Peyer's patch (tissue), 4 donors: ENCODE data around the gene SDR42E1. TPM values are rescaled to one million over a fixed set of nuclear protein-coding genes. Genes with fewer than 3 reads are reported as not detected.
A peak's percentile ranks its signal among the peaks of the same experiment; 100 is the strongest.
"Not testable (repeated sequence)": the region's sequence is repeated elsewhere in the genome, so short reads cannot be mapped to it uniquely, and the experiment has no call there.

Experiments
- DNase-seq, 3 donors: peaks; one replicate each; pipeline ENCODE4 v3.0.0-alpha.2; 2017 to 2019
- H3K27ac ChIP-seq, 4 donors: fragments of 200-600 bp; sonication (generic); one replicate each; pipeline ENCODE4 v1.5.1; 2016 to 2019
- H3K27me3 ChIP-seq, 2 donors: fragments of 200-600 bp; sonication (generic); one replicate each; pipeline ENCODE4 v1.5.1; 2019
- H3K36me3 ChIP-seq, 3 donors: fragments of 200-600 bp; sonication (generic); one replicate each; pipeline ENCODE4 v1.5.1; 2016 to 2019
- H3K4me1 ChIP-seq, 4 donors: fragments of 200-600 bp; sonication (generic); one replicate each; pipeline ENCODE4 v1.5.1; 2016 to 2019
- H3K4me3 ChIP-seq, 4 donors: fragments of 200-600 bp; sonication (generic); 1 replicate in 3 of 4; 2 replicates in 1 of 4; pipeline ENCODE4 v1.5.1; 2016 to 2019; ENCODE audit warnings: mild to moderate bottlenecking in 1 of 4
- H3K9me3 ChIP-seq, 4 donors: fragments of 200-600 bp; sonication (generic); one replicate each; pipeline ENCODE4 v1.5.1; 2016 to 2019; ENCODE audit warnings: mild to moderate bottlenecking in 1 of 4
- POLR2A ChIP-seq, 2 donors: fragments of 450-650 bp; IDR thresholded peaks; one replicate each; pipeline ENCODE4 v1.5.1; 2017; ENCODE audit warnings: antibody characterized with exemption in 2 of 2, mild to moderate bottlenecking in 2 of 2, moderate library complexity in 2 of 2
- total RNA-seq, 4 donors: library from RNA; depleted of rRNA; stranded (reverse); fragments of >200 nt; gene quantifications; one replicate each; pipeline ENCODE4 v1.1.0, GENCODE V29; 2016
- TF ChIP-seq, protein P1 (sequence below), 6 experiments: fragments of 450-650 bp in 4 of 6; fragments of 200-600 bp in 2 of 6; sonication (generic) in 1 of 6; IDR thresholded peaks; one replicate each; pipeline ENCODE4 v1.5.1; 2017 to 2019; ENCODE audit warnings: antibody characterized with exemption in 6 of 6, mild to moderate bottlenecking in 3 of 6, moderate library complexity in 1 of 6

SDR42E1 gene
- total RNA-seq, 4 donors from 2014 or later, result 1.7 to 19.8 (median 17.1) TPM

DNA sequence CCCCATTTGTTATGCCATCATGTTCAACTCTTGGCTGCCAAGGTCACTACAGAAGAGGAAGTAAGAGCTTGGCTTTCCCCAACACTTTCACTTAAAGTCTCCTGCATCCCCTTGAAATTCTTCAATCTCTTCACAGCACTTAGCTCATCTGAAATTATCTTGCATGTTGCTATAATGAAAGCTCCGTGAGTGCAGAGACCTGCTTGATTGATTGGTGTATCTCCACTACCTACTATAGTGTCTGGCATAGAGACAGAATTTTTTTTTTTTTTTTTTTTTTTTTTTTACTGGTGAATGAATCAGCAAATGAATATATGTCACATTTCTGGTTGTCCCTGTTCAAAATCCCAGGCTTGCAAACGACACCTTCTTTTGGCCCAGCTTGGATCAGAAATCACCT, 1.9 kb upstream of the SDR42E1 start:
- no peak for DNase-seq
- H3K4me3 ChIP-seq, result no peak overlapping the region
- H3K4me1 ChIP-seq, result no peaks in the 10 kb centered on the region
- no peaks in the 10 kb centered on the region for H3K27me3 ChIP-seq
- TF ChIP-seq, protein P1, sequence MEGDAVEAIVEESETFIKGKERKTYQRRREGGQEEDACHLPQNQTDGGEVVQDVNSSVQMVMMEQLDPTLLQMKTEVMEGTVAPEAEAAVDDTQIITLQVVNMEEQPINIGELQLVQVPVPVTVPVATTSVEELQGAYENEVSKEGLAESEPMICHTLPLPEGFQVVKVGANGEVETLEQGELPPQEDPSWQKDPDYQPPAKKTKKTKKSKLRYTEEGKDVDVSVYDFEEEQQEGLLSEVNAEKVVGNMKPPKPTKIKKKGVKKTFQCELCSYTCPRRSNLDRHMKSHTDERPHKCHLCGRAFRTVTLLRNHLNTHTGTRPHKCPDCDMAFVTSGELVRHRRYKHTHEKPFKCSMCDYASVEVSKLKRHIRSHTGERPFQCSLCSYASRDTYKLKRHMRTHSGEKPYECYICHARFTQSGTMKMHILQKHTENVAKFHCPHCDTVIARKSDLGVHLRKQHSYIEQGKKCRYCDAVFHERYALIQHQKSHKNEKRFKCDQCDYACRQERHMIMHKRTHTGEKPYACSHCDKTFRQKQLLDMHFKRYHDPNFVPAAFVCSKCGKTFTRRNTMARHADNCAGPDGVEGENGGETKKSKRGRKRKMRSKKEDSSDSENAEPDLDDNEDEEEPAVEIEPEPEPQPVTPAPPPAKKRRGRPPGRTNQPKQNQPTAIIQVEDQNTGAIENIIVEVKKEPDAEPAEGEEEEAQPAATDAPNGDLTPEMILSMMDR (IDR thresholded peaks at IDR 0.05), result no peak
- no peak for TF ChIP-seq POLR2A (IDR thresholded peaks at IDR 0.05)
- peaks cover 0 to 8% (median 0%) of the 10 kb centered on the region in 3 donors for H3K36me3 ChIP-seq
- H3K9me3 ChIP-seq, result peaks cover 0 to 7% (median 0%) of the 10 kb centered on the region in 4 donors
- no peak overlapping the region for H3K27ac ChIP-seq

- H3K36me3 ChIP-seq, result peaks cover 0 to 8% (median 0%) of the 10 kb centered on the region in 3 donors
- no peaks in the 10 kb centered on the region for H3K27me3 ChIP-seq
- peak overlapping the region; percentile 61 to 80 (median 66) for H3K4me3 ChIP-seq
- peak overlapping the region in 3 of 4 donors; percentile 16 to 47 (median 43) for H3K27ac ChIP-seq
- DNase-seq, result no peak
- TF ChIP-seq, protein P1 (IDR thresholded peaks at IDR 0.05), result no peak
- TF ChIP-seq POLR2A (IDR thresholded peaks at IDR 0.05), result no peak
- H3K4me1 ChIP-seq, result no peaks in the 10 kb centered on the region
- peaks cover 0 to 7% (median 0%) of the 10 kb centered on the region in 4 donors for H3K9me3 ChIP-seq
Observed at GRCh38 chr16:82010649-82011048, 621 bp downstream of the SDR42E1 start.

DNA sequence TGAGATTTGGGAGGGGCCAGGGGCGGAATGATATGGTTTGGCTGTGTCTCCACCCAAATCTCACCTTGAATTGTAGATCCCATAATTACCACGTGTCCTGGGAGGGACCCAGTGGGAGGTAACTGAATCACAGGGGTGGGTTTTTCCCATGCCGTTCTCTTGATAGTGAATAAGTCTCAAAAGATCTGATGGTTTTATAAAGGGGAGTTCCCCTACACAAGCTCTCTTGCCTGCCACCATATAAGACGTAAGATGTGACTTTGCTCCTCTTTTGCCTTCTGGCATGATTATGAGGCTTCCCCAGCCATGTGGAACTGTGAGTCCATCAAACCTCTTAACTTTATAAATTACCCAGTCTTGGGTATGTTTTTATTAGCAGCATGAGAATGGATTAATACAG, 1.5 kb downstream of the SDR42E1 start:
- H3K27me3 ChIP-seq, H3K4me3 ChIP-seq: not testable (repeated sequence)

GRCh38 chr16:82008957-82009592, 2.2 kb downstream of the SDR42E1 start:
- H3K27ac ChIP-seq, result no peak overlapping the region
- H3K4me1 ChIP-seq, result peaks cover 0 to 5% (median 0%) of the 10 kb centered on the region in 4 donors
- H3K36me3 ChIP-seq, result peaks cover 0 to 8% (median 0%) of the 10 kb centered on the region in 3 donors
- H3K27me3 ChIP-seq, result no peaks in the 10 kb centered on the region
- no peak overlapping the region for H3K4me3 ChIP-seq
- no peak for TF ChIP-seq POLR2A (IDR thresholded peaks at IDR 0.05)
- TF ChIP-seq, protein P1 (IDR thresholded peaks at IDR 0.05), result no peak
- peaks cover 0 to 7% (median 0%) of the 10 kb centered on the region in 4 donors for H3K9me3 ChIP-seq
- DNase-seq, result no peak

More for the DNA sequence above, 1.5 kb downstream of the SDR42E1 start:
- H3K9me3 ChIP-seq, H3K4me1 ChIP-seq, H3K36me3 ChIP-seq, DNase-seq, H3K27ac ChIP-seq: not testable (repeated sequence)

DNA sequence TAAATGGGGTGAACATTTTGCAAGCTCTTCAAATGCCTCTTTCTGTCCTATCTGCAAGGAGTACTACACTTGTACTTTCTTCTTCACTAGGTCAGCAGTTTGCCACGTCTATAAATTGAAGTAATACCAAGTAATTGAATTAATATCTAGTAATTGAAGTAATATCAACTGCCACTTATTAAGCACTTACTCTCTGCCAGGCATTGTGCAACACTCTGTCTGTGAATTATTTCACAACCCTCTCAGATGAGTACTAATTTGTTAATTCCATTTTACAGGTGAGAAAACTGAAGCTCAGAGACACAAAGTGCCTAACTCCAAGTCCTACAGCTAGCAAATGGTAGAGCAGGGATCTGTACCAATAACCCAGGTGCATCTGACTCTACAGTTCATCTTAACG, 4.1 kb downstream of the SDR42E1 start:
- DNase-seq, result no peak
- peaks cover 0 to 5% (median 0%) of the 10 kb centered on the region in 4 donors for H3K4me1 ChIP-seq
- H3K27ac ChIP-seq, result peak overlapping the region in 1 of 4 donors; percentile 51
- TF ChIP-seq, protein P1 (IDR thresholded peaks at IDR 0.05), result peak in 1 of 6 experiments; percentile 18
- no peak for TF ChIP-seq POLR2A (IDR thresholded peaks at IDR 0.05)
- peaks cover 0 to 8% (median 0%) of the 10 kb centered on the region in 3 donors for H3K36me3 ChIP-seq
- H3K9me3 ChIP-seq, result peaks cover 0 to 7% (median 0%) of the 10 kb centered on the region in 4 donors
- H3K4me3 ChIP-seq, result no peak overlapping the region
- no peaks in the 10 kb centered on the region for H3K27me3 ChIP-seq

DNA sequence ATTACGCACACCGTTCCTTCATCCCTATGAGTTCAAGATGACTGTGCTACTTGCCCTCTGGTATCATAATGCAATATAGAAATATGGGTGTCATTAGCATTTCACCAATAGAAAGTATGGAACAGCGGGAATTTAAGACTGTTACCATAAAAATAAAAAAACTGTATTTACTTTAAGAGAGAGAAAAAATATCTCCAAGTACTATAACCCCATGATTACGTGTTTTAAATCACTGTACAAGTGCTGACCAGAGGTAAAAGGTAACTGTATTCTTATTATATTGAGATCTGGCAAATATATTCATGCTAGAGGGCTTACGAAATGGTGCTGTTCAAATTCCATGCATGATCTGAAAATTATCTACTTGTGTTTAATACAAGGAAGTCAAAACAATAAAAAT, 5.2 kb downstream of the SDR42E1 start:
- no peak overlapping the region for H3K4me3 ChIP-seq
- DNase-seq, result no peak
- peak overlapping the region in 1 of 4 donors; percentile 51 for H3K27ac ChIP-seq
- TF ChIP-seq POLR2A (IDR thresholded peaks at IDR 0.05), result no peak
- TF ChIP-seq, protein P1 (IDR thresholded peaks at IDR 0.05), result no peak
- peaks cover 0 to 7% (median 0%) of the 10 kb centered on the region in 4 donors for H3K9me3 ChIP-seq
- H3K36me3 ChIP-seq, result peaks cover 0 to 8% (median 0%) of the 10 kb centered on the region in 3 donors
- no peaks in the 10 kb centered on the region for H3K27me3 ChIP-seq
- H3K4me1 ChIP-seq, result peaks cover 0 to 5% (median 0%) of the 10 kb centered on the region in 4 donors
